Sigmoid colon (tissue), 7 donors: ENCODE data around the gene ARHGAP35. TPM values are rescaled to one million over a fixed set of nuclear protein-coding genes. Genes with fewer than 3 reads are reported as not detected.
"Not testable (repeated sequence)": the region's sequence is repeated elsewhere in the genome, so short reads cannot be mapped to it uniquely, and the experiment has no call there.

Experiments
- DNase-seq: peaks from one replicate; pipeline ENCODE4 v3.0.0-alpha.2; 2019
- H3K27ac ChIP-seq, 4 donors: fragments of 200-600 bp; sonication (generic); one replicate each; pipeline ENCODE4 v1.5.1; 2016 to 2019; ENCODE audit warnings: mild to moderate bottlenecking in 1 of 4
- H3K27me3 ChIP-seq, 3 donors: fragments of 200-600 bp; sonication (generic); one replicate each; pipeline ENCODE4 v1.5.1; 2019; ENCODE audit warnings: mild to moderate bottlenecking in 1 of 3
- H3K36me3 ChIP-seq, 4 donors: fragments of 200-600 bp; sonication (generic); one replicate each; pipeline ENCODE4 v1.5.1; 2016 to 2019
- H3K4me1 ChIP-seq, 4 donors: fragments of 200-600 bp; sonication (generic); one replicate each; pipeline ENCODE4 v1.5.1; 2017 to 2019
- H3K4me3 ChIP-seq, 4 donors: fragments of 200-600 bp; sonication (generic); one replicate each; pipeline ENCODE4 v1.5.1; 2017 to 2019; ENCODE audit warnings: mild to moderate bottlenecking in 2 of 4, moderate library complexity in 1 of 4
- H3K9me3 ChIP-seq, 4 donors: fragments of 200-600 bp in 3 of 4; sonication (generic) in 3 of 4; one replicate each; pipeline versions ENCODE4 v1.5.1 to v1.6.1; 2013 to 2019
- EP300 ChIP-seq, 4 donors: sonication (generic); formaldehyde crosslinking; IDR thresholded peaks; one replicate each; pipeline ENCODE4 v1.6.1; 2017; ENCODE audit warnings: antibody characterized with exemption in 4 of 4
- POLR2A ChIP-seq, 2 donors: fragments of 450-650 bp; IDR thresholded peaks; one replicate each; pipeline ENCODE4 v1.6.1; 2016; ENCODE audit warnings: antibody characterized with exemption in 2 of 2, mild to moderate bottlenecking in 2 of 2, moderate library complexity in 2 of 2
- POLR2AphosphoS5 ChIP-seq, 4 donors: sonication (generic); formaldehyde crosslinking; IDR thresholded peaks; one replicate each; pipeline ENCODE4 v1.6.1; 2017; ENCODE audit warnings: antibody characterized with exemption in 4 of 4
- WGBS, 2 donors: extraction: QIAGEN DNeasy Blood & Tissue Kit; methylation state at CpG; one replicate each; pipeline ENCODE4 v1.1.7; 2013; 5-methylcytosine and 5-hydroxymethylcytosine counted together
- intact Hi-C: fragments of 100-400 bp; cut with DNase I; formaldehyde crosslinking; loops from one replicate; pipeline ENCODE4 v1.15.1; 2023
- polyA plus RNA-seq, 3 donors: library from polyadenylated mRNA; stranded (reverse); fragments of 200-250 nt; gene quantifications; one replicate each; pipeline ENCODE4 v1.2.3, GENCODE V29; 2013
- total RNA-seq, 4 donors: library from RNA; depleted of rRNA; stranded (reverse); fragments of >200 nt; gene quantifications; one replicate each; pipeline ENCODE4 v1.1.0, GENCODE V29; 2016
- TF ChIP-seq, protein P1 (sequence below), 4 experiments: fragments of 450-650 bp in 3 of 4; fragments of 200-600 bp in 1 of 4; IDR thresholded peaks; one replicate each; pipeline ENCODE4 v1.5.1; 2016 to 2019; ENCODE audit warnings: antibody characterized with exemption in 4 of 4, mild to moderate bottlenecking in 3 of 4, moderate library complexity in 2 of 4
- donor health status: healthy with polysubstance abuse.
- donor health status: Bipolar disorder and iron deficiency.
- donor health status: healthy.

Gene ARHGAP35
- total and polyA plus RNA-seq, 7 donors: 11.4 to 55.7 (median 35.6) TPM

DNA sequence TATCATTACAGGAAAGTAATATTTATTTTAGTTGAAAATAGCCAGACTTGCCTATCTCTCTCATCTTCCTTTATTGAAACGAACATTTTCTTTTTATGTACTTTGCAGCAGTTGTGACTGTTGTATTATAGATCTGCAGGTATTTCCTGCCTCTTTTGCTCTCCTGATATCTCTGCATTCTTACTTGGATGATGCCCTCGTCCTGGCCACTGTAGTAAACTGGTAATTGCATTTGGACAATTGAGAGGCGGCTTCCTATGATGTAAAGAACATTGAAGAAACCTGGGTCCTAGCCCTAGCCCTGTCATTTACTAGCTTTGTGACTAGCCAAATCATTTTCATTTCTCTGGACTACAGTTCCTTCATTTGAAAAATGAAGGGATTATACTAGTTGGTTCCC, 6.4 kb downstream of the ARHGAP35 start:
- 24 to 43% methylated on average over 3 of the region's 3 CpGs for WGBS, 2 donors
- Histone ChIP-seq H3K4me1 (peaks cover 0 to 67% (median 52%) of the 10 kb centered on the region in 4 donors), H3K27ac (no peak overlapping the region), H3K36me3 (no peaks in the 10 kb centered on the region), H3K4me3 (no peak overlapping the region), H3K27me3 (no peaks in the 10 kb centered on the region), H3K9me3 (no peaks in the 10 kb centered on the region)
- intact Hi-C loops: no loop called here
- DNase-seq: no peak
- TF ChIP-seq POLR2A (IDR thresholded peaks at IDR 0.05): no peak
- no peak for TF ChIP-seq EP300 (IDR thresholded peaks at IDR 0.05)
- TF ChIP-seq, protein P1, sequence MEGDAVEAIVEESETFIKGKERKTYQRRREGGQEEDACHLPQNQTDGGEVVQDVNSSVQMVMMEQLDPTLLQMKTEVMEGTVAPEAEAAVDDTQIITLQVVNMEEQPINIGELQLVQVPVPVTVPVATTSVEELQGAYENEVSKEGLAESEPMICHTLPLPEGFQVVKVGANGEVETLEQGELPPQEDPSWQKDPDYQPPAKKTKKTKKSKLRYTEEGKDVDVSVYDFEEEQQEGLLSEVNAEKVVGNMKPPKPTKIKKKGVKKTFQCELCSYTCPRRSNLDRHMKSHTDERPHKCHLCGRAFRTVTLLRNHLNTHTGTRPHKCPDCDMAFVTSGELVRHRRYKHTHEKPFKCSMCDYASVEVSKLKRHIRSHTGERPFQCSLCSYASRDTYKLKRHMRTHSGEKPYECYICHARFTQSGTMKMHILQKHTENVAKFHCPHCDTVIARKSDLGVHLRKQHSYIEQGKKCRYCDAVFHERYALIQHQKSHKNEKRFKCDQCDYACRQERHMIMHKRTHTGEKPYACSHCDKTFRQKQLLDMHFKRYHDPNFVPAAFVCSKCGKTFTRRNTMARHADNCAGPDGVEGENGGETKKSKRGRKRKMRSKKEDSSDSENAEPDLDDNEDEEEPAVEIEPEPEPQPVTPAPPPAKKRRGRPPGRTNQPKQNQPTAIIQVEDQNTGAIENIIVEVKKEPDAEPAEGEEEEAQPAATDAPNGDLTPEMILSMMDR (IDR thresholded peaks at IDR 0.05): no peak
- TF ChIP-seq POLR2AphosphoS5 (IDR thresholded peaks at IDR 0.05): no peak

GRCh38 chr19:46868025-46868802, 7.4 kb downstream of the ARHGAP35 start:
- intact Hi-C loops: no loop called here

GRCh38 chr19:46871173-46871572, 10.4 kb downstream of the ARHGAP35 start:
- peaks cover 0 to 29% (median 18%) of the 10 kb centered on the region in 4 donors for H3K4me1 ChIP-seq
- H3K4me3 ChIP-seq, H3K27me3 ChIP-seq, H3K27ac ChIP-seq, H3K9me3 ChIP-seq, H3K36me3 ChIP-seq, DNase-seq, intact Hi-C loops: not testable (repeated sequence)
- WGBS, 2 donors: 92 to 97% methylated on average over 5 of the region's 5 CpGs

More at GRCh38 chr19:46868025-46868802, 7.4 kb downstream of the ARHGAP35 start:
- Histone ChIP-seq H3K9me3 (no peaks in the 10 kb centered on the region), H3K27ac (no peak overlapping the region), H3K36me3 (no peaks in the 10 kb centered on the region), H3K4me1 (peaks cover 0 to 56% (median 42%) of the 10 kb centered on the region in 4 donors), H3K27me3 (no peaks in the 10 kb centered on the region), H3K4me3 (no peak overlapping the region)
- DNase-seq: no peak
- WGBS, 2 donors: 84 to 92% methylated on average over 4 of the region's 4 CpGs
- TF ChIP-seq, protein P1 (IDR thresholded peaks at IDR 0.05): no peak
- TF ChIP-seq POLR2AphosphoS5 (IDR thresholded peaks at IDR 0.05) (no peak), POLR2A (IDR thresholded peaks at IDR 0.05) (no peak), EP300 (IDR thresholded peaks at IDR 0.05) (no peak)

GRCh38 chr19:46872967-46873366, 12.2 kb downstream of the ARHGAP35 start:
- no peaks in the 10 kb centered on the region for H3K9me3 ChIP-seq
- WGBS, 2 donors: 80 to 82% methylated on average over 4 of the region's 4 CpGs
- no peaks in the 10 kb centered on the region for H3K27me3 ChIP-seq
- H3K36me3 ChIP-seq: no peaks in the 10 kb centered on the region
- peaks cover 0 to 11% (median 1%) of the 10 kb centered on the region in 4 donors for H3K4me1 ChIP-seq
- intact Hi-C loops: no loop called here
- no peak overlapping the region for H3K4me3 ChIP-seq
- TF ChIP-seq EP300 (IDR thresholded peaks at IDR 0.05) (no peak), POLR2A (IDR thresholded peaks at IDR 0.05) (no peak), POLR2AphosphoS5 (IDR thresholded peaks at IDR 0.05) (no peak)
- TF ChIP-seq, protein P1 (IDR thresholded peaks at IDR 0.05): no peak
- no peak overlapping the region for H3K27ac ChIP-seq
- no peak for DNase-seq

- Histone ChIP-seq H3K4me1 (peaks cover 0 to 4% (median 0%) of the 10 kb centered on the region in 4 donors), H3K9me3 (no peaks in the 10 kb centered on the region), H3K27ac (no peak overlapping the region), H3K27me3 (no peaks in the 10 kb centered on the region), H3K36me3 (no peaks in the 10 kb centered on the region), H3K4me3 (no peak overlapping the region)
- WGBS, 2 donors: 80 to 82% methylated on average over 4 of the region's 4 CpGs
- TF ChIP-seq EP300 (IDR thresholded peaks at IDR 0.05) (no peak), POLR2A (IDR thresholded peaks at IDR 0.05) (no peak), POLR2AphosphoS5 (IDR thresholded peaks at IDR 0.05) (no peak)
- TF ChIP-seq, protein P1 (IDR thresholded peaks at IDR 0.05): no peak
- intact Hi-C loops: no loop called here
- no peak for DNase-seq
Measured at GRCh38 chr19:46875234-46875633, 14.4 kb downstream of the ARHGAP35 start.
